Measurements from ENCODE around the gene CYB561D2.

DNA sequence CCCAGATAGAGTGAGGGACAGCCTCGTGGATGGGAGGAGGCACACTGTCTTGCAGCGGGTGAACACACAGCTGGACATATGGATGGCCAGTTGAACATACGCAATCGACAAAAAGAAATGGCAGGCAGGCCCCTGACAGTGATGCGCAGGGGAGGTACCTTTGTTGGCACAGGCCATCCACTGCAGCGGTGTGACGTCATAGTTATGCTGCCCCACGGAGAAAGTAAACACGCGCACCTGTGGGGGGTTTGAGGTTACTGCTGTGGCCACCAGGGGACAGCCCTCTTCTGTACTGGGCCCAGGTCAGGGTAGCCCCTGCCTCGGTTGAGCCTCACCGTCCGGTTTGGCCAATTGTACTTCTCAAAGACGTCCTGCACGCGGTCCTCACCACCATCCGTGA lies 28.1 kb downstream of the CYB561D2 start:
- TF ChIP-seq, protein P1, sequence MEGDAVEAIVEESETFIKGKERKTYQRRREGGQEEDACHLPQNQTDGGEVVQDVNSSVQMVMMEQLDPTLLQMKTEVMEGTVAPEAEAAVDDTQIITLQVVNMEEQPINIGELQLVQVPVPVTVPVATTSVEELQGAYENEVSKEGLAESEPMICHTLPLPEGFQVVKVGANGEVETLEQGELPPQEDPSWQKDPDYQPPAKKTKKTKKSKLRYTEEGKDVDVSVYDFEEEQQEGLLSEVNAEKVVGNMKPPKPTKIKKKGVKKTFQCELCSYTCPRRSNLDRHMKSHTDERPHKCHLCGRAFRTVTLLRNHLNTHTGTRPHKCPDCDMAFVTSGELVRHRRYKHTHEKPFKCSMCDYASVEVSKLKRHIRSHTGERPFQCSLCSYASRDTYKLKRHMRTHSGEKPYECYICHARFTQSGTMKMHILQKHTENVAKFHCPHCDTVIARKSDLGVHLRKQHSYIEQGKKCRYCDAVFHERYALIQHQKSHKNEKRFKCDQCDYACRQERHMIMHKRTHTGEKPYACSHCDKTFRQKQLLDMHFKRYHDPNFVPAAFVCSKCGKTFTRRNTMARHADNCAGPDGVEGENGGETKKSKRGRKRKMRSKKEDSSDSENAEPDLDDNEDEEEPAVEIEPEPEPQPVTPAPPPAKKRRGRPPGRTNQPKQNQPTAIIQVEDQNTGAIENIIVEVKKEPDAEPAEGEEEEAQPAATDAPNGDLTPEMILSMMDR (IDR thresholded peaks at IDR 0.05) = no peak
- no peak for TF ChIP-seq POLR2A (IDR thresholded peaks at IDR 0.05)

Measured in ovary (tissue), 3 donors.